Neural progenitor cell (in vitro differentiated cells): Measurements from ENCODE around the gene TACC3. TPM values are rescaled to one million over a fixed set of nuclear protein-coding genes. Genes with fewer than 3 reads are reported as not detected.
A peak's percentile ranks its signal among the peaks of the same experiment; 100 is the strongest.
"Not testable (repeated sequence)": the region's sequence is repeated elsewhere in the genome, so short reads cannot be mapped to it uniquely, and the experiment has no call there.

Experiments used
- DNase-seq: peaks from one replicate; pipeline ENCODE4 v3.0.0-alpha.2; 2016; ENCODE audit warnings: low spot score
- H2AFZ ChIP-seq: fragments of 200-600 bp; sonication (generic); replicated peaks from 2 replicates; pipeline ENCODE4 v1.6.1; 2016; ENCODE audit warnings: antibody characterized with exemption
- H3F3A ChIP-seq: fragments of 200-600 bp; sonication (generic); 2 replicates; pipeline ENCODE4 v1.6.1; 2016; ENCODE audit warnings: antibody characterized with exemption, low read depth
- H3K27ac ChIP-seq: fragments of 200-600 bp; sonication (generic); 2 replicates; pipeline ENCODE4 v1.5.1; 2016; ENCODE audit warnings: mild to moderate bottlenecking
- H3K27me3 ChIP-seq: fragments of 200-600 bp; sonication (generic); 2 replicates; pipeline ENCODE4 v1.6.1; 2016; ENCODE audit warnings: mild to moderate bottlenecking, moderate library complexity
- H3K36me3 ChIP-seq: fragments of 200-600 bp; sonication (generic); 2 replicates; pipeline ENCODE4 v1.5.1; 2016
- H3K4me1 ChIP-seq: fragments of 200-600 bp; sonication (generic); 2 replicates; pipeline ENCODE4 v1.6.1; 2016; ENCODE audit warnings: mixed run types
- H3K4me2 ChIP-seq: fragments of 200-600 bp; sonication (generic); 2 replicates; pipeline ENCODE4 v1.6.1; 2016
- H3K4me3 ChIP-seq: fragments of 200-600 bp; sonication (generic); 2 replicates; pipeline ENCODE4 v1.5.1; 2016
- H3K79me2 ChIP-seq: fragments of 200-600 bp; sonication (generic); 2 replicates; pipeline ENCODE4 v1.6.1; 2016; ENCODE audit warnings: low read depth
- H3K9ac ChIP-seq: fragments of 200-600 bp; sonication (generic); 2 replicates; pipeline ENCODE4 v1.6.1; 2016
- H3K9me3 ChIP-seq: fragments of 200-600 bp; sonication (generic); 2 replicates; pipeline ENCODE4 v1.5.1; 2016; ENCODE audit warnings: low read depth
- H4K20me1 ChIP-seq: fragments of 200-600 bp; sonication (generic); 2 replicates; pipeline ENCODE4 v1.6.1; 2016; ENCODE audit warnings: low read depth
- H3K27ac Mint-ChIP-seq: 3 replicates; pipeline ENCODE4 v1.8.0; 2021; ENCODE audit warnings: mixed read lengths
- H3K27me3 Mint-ChIP-seq: 2 replicates; pipeline ENCODE4 v1.8.0; 2022; ENCODE audit warnings: low read depth, mild to moderate bottlenecking, inconsistent platforms, moderate library complexity, mixed read lengths; ENCODE audit not compliant: insufficient read depth
- H3K36me3 Mint-ChIP-seq: 3 replicates; pipeline ENCODE4 v1.8.0; 2021; ENCODE audit warnings: mixed read lengths
- H3K4me1 Mint-ChIP-seq: 3 replicates; pipeline ENCODE4 v1.8.0; 2021; ENCODE audit warnings: mixed read lengths
- H3K4me3 Mint-ChIP-seq: 3 replicates; pipeline ENCODE4 v1.8.0; 2021; ENCODE audit warnings: mild to moderate bottlenecking, moderate library complexity, mixed read lengths
- H3K9me3 Mint-ChIP-seq: 3 replicates; pipeline ENCODE4 v1.8.0; 2020; ENCODE audit warnings: mixed read lengths
- CTCF ChIP-seq: fragments of 200-600 bp; sonication (generic); IDR thresholded peaks from 2 replicates; pipeline ENCODE4 v1.5.1; 2017; ENCODE audit warnings: antibody characterized with exemption, mild to moderate bottlenecking
- EZH2 ChIP-seq: fragments of 200-600 bp; sonication (generic); IDR thresholded peaks from 2 replicates; pipeline ENCODE4 v1.6.1; 2017; ENCODE audit warnings: antibody characterized with exemption, mild to moderate bottlenecking, moderate library complexity
- EZH2phosphoT487 ChIP-seq: fragments of 200-600 bp; sonication (generic); IDR thresholded peaks from 2 replicates; pipeline ENCODE4 v1.6.1; 2017; ENCODE audit warnings: antibody characterized with exemption
- total RNA-seq: library from RNA; depleted of rRNA; stranded (reverse); fragments of >200 nt; gene quantifications from 2 replicates; pipeline ENCODE4 v1.2.3, GENCODE V29; 2015; ENCODE audit warnings: low replicate concordance

Gene TACC3
- total RNA-seq, 1 donor from 2014 or later: 68.4 TPM

- Mint-ChIP-seq H3K4me3 (no peak overlapping the region), H3K36me3 (peaks cover 16% of the 10 kb centered on the region), H3K27ac (no peak overlapping the region), H3K27me3 (no peaks in the 10 kb centered on the region), H3K4me1 (no peaks in the 10 kb centered on the region), H3K9me3 (no peaks in the 10 kb centered on the region)
- H3K9me3 ChIP-seq: no peaks in the 10 kb centered on the region
- DNase-seq: peak; percentile 85
- peaks cover 8% of the 10 kb centered on the region for H3K36me3 ChIP-seq
- no peaks in the 10 kb centered on the region for H3K4me1 ChIP-seq
- no peaks in the 10 kb centered on the region for H3K27me3 ChIP-seq
- H3K4me2 ChIP-seq: no peak overlapping the region
- H3K79me2 ChIP-seq: no peaks in the 10 kb centered on the region
- H3F3A ChIP-seq: peaks cover 28% of the 10 kb centered on the region
- no peak overlapping the region for H3K4me3 ChIP-seq
- H3K9ac ChIP-seq: no peak overlapping the region
- no peak overlapping the region for H3K27ac ChIP-seq
- H4K20me1 ChIP-seq: peaks cover 14% of the 10 kb centered on the region
- TF ChIP-seq CTCF (peak; percentile 95), EZH2phosphoT487 (no peak)
- no peak overlapping the region for H2AFZ ChIP-seq
These were observed 28.0 kb upstream of the TACC3 start for GRCh38 chr4:1693131-1693896.

- H3K4me2 ChIP-seq: no peak overlapping the region
- no peak overlapping the region for H3K4me3 ChIP-seq
- H3K4me3 Mint-ChIP-seq: peak overlapping the region; percentile 3
- no peaks in the 10 kb centered on the region for H3K27me3 Mint-ChIP-seq
- no peak overlapping the region for H3K9ac ChIP-seq
- H3K9me3 ChIP-seq: no peaks in the 10 kb centered on the region
- H3K9me3 Mint-ChIP-seq: no peaks in the 10 kb centered on the region
- peaks cover 30% of the 10 kb centered on the region for H4K20me1 ChIP-seq
- no peaks in the 10 kb centered on the region for H3K27me3 ChIP-seq
- H3K4me1 Mint-ChIP-seq: no peaks in the 10 kb centered on the region
- no peaks in the 10 kb centered on the region for H3K4me1 ChIP-seq
- peaks cover 8% of the 10 kb centered on the region for H3K36me3 ChIP-seq
- no peaks in the 10 kb centered on the region for H3K79me2 ChIP-seq
- DNase-seq: no peak
- H3K27ac ChIP-seq: no peak overlapping the region
- peaks cover 28% of the 10 kb centered on the region for H3F3A ChIP-seq
- TF ChIP-seq EZH2phosphoT487 (no peak), CTCF (no peak), EZH2 (no peak)
- no peak overlapping the region for H2AFZ ChIP-seq
- peaks cover 16% of the 10 kb centered on the region for H3K36me3 Mint-ChIP-seq
- H3K27ac Mint-ChIP-seq: no peak overlapping the region
These were observed 25.4 kb upstream of the TACC3 start for GRCh38 chr4:1695913-1696312.

- H3K36me3 ChIP-seq, H3F3A ChIP-seq, H3K4me1 Mint-ChIP-seq, H3K9ac ChIP-seq, H3K4me2 ChIP-seq, H3K9me3 Mint-ChIP-seq, H2AFZ ChIP-seq, DNase-seq, H3K9me3 ChIP-seq, H3K4me1 ChIP-seq, H3K4me3 Mint-ChIP-seq, H3K4me3 ChIP-seq, H3K27me3 ChIP-seq, H3K27ac ChIP-seq, H3K27ac Mint-ChIP-seq, H3K27me3 Mint-ChIP-seq: not testable (repeated sequence)
- peaks cover 34% of the 10 kb centered on the region for H3K36me3 Mint-ChIP-seq
- peaks cover 55% of the 10 kb centered on the region for H3K79me2 ChIP-seq
- peaks cover 55% of the 10 kb centered on the region for H4K20me1 ChIP-seq
These were observed 19.6 kb upstream of the TACC3 start for GRCh38 chr4:1701671-1702070.

GRCh38 chr4:1703867-1704266 lies 17.5 kb upstream of the TACC3 start:
- H3K27ac Mint-ChIP-seq: no peak overlapping the region
- H3K4me3 ChIP-seq: no peak overlapping the region
- H3K36me3 ChIP-seq: peaks cover 7% of the 10 kb centered on the region
- DNase-seq: no peak
- no peaks in the 10 kb centered on the region for H3K9me3 ChIP-seq
- H4K20me1 ChIP-seq: peaks cover 70% of the 10 kb centered on the region
- peaks cover 71% of the 10 kb centered on the region for H3K79me2 ChIP-seq
- no peaks in the 10 kb centered on the region for H3K4me1 ChIP-seq
- no peaks in the 10 kb centered on the region for H3K27me3 ChIP-seq
- H3K27ac ChIP-seq: no peak overlapping the region
- H3K4me1 Mint-ChIP-seq: peaks cover 3% of the 10 kb centered on the region
- no peak for TF ChIP-seq EZH2
- TF ChIP-seq CTCF: no peak
- no peak for TF ChIP-seq EZH2phosphoT487
- H3K27me3 Mint-ChIP-seq: peaks cover 2% of the 10 kb centered on the region
- H3K4me3 Mint-ChIP-seq: no peak overlapping the region
- H3K9me3 Mint-ChIP-seq: no peaks in the 10 kb centered on the region
- H2AFZ ChIP-seq: no peak overlapping the region
- peaks cover 43% of the 10 kb centered on the region for H3K36me3 Mint-ChIP-seq
- no peaks in the 10 kb centered on the region for H3F3A ChIP-seq
- no peak overlapping the region for H3K9ac ChIP-seq
- H3K4me2 ChIP-seq: no peak overlapping the region
